ENCODE results near the gene TMEM14C.

Gene TMEM14C

GRCh38 chr6:10722820-10723566, at the start of gene TMEM14C:
Gene TMEM14C (plus strand): TSS chr6:10723070. CDS start chr6:10724614, 1,544 bp downstream.
- peak; percentile 91 for DNase-seq

GRCh38 chr6:10676403-10676802, 46.5 kb upstream of the TMEM14C start:
- DNase-seq, result no peak

- no peak for DNase-seq
Observed at GRCh38 chr6:10678456-10678855, 44.4 kb upstream of the TMEM14C start.

- DNase-seq, result no peak
Observed at GRCh38 chr6:10681795-10682194, 41.1 kb upstream of the TMEM14C start.

- DNase-seq, result no peak
Observed at GRCh38 chr6:10682355-10682988, 40.4 kb upstream of the TMEM14C start.

- DNase-seq, result no peak
Observed at GRCh38 chr6:10684618-10685017, 38.3 kb upstream of the TMEM14C start.

GRCh38 chr6:10685092-10685915, 37.6 kb upstream of the TMEM14C start:
- DNase-seq, result no peak

- no peak for DNase-seq
Observed at GRCh38 chr6:10686901-10687300, 36.0 kb upstream of the TMEM14C start.

- DNase-seq, result no peak
Observed at GRCh38 chr6:10687582-10687981, 35.3 kb upstream of the TMEM14C start.

GRCh38 chr6:10690651-10691445, 32.0 kb upstream of the TMEM14C start:
- DNase-seq, result no peak

GRCh38 chr6:10692965-10693538, 29.8 kb upstream of the TMEM14C start:
- no peak for DNase-seq

GRCh38 chr6:10694302-10695085, 28.4 kb upstream of the TMEM14C start, which contains the start of the genes C6orf52 and PAK1IP1:
Gene C6orf52 (minus strand): TSS chr6:10694616. CDS start chr6:10687550, 7,066 bp downstream.
Gene PAK1IP1 (plus strand): TSS chr6:10694972. CDS start chr6:10694986, 14 bp downstream.
- DNase-seq, result peak; percentile 92

GRCh38 chr6:10695086-10695657, 27.7 kb upstream of the TMEM14C start:
- DNase-seq, result no peak

- no peak for DNase-seq
Observed at GRCh38 chr6:10696655-10697054, 26.2 kb upstream of the TMEM14C start.

GRCh38 chr6:10713962-10714361, 8.9 kb upstream of the TMEM14C start:
- no peak for DNase-seq

- DNase-seq, result no peak
Observed at GRCh38 chr6:10719296-10719963, 3.4 kb upstream of the TMEM14C start.

GRCh38 chr6:10719964-10720264, 3.0 kb upstream of the TMEM14C start:
- DNase-seq, result no peak

GRCh38 chr6:10720265-10720959, 2.5 kb upstream of the TMEM14C start:
- no peak for DNase-seq

GRCh38 chr6:10720960-10721849, 1.7 kb upstream of the TMEM14C start:
- DNase-seq, result peak; percentile 78

Data from SHP77 treated with DMSO at 0.1 percent for 48 hours (cell line).